MM.1S (cell line): ENCODE data around the gene ULK2.

Experiments used
- DNase-seq: peaks from one replicate; pipeline ENCODE4 v3.0.0-alpha.2; 2015
- H2AFZ ChIP-seq: fragments of 300-600 bp; sonication (generic); 2 replicates; pipeline ENCODE4 v1.6.0; 2016; ENCODE audit warnings: antibody characterized with exemption, low read length
- H3F3A ChIP-seq: fragments of 300-600 bp; sonication (generic); 2 replicates; pipeline ENCODE4 v1.6.1; 2016; ENCODE audit warnings: mild to moderate bottlenecking, antibody characterized with exemption, low read length, moderate library complexity, mixed read lengths; ENCODE audit not compliant: insufficient read depth
- H3K27ac ChIP-seq: fragments of 300-600 bp; sonication (generic); 2 replicates; pipeline ENCODE4 v1.5.1; 2016; ENCODE audit warnings: mild to moderate bottlenecking, low read length
- H3K27me3 ChIP-seq: fragments of 300-600 bp; sonication (generic); replicated peaks from 2 replicates; pipeline ENCODE4 v1.6.0; 2016; ENCODE audit warnings: low read length; ENCODE audit not compliant: insufficient read depth
- H3K36me3 ChIP-seq: fragments of 300-600 bp; sonication (generic); replicated peaks from 2 replicates; pipeline ENCODE4 v1.6.1; 2016; ENCODE audit warnings: mild to moderate bottlenecking, low read length, mixed read lengths; ENCODE audit not compliant: insufficient read depth
- H3K4me1 ChIP-seq: fragments of 300-600 bp; sonication (generic); 2 replicates; pipeline ENCODE4 v1.6.1; 2016; ENCODE audit warnings: low read length, mixed read lengths
- H3K4me2 ChIP-seq: fragments of 300-600 bp; sonication (generic); 2 replicates; pipeline ENCODE4 v1.6.0; 2016; ENCODE audit warnings: low read depth, low read length
- H3K4me3 ChIP-seq: fragments of 300-600 bp; sonication (generic); 2 replicates; pipeline ENCODE4 v1.5.1; 2016; ENCODE audit warnings: low read length, mixed read lengths
- H3K79me2 ChIP-seq: fragments of 300-600 bp; sonication (generic); 2 replicates; pipeline ENCODE4 v1.6.1; 2016; ENCODE audit warnings: mixed run types, low read length, mixed read lengths
- H3K9ac ChIP-seq: fragments of 300-600 bp; sonication (generic); 2 replicates; pipeline ENCODE4 v1.6.1; 2016; ENCODE audit warnings: low read length, mixed read lengths
- H3K9me2 ChIP-seq: fragments of 300-600 bp; sonication (generic); replicated peaks from 2 replicates; pipeline ENCODE4 v1.6.1; 2016; ENCODE audit warnings: mild to moderate bottlenecking, low read length, mixed read lengths; ENCODE audit not compliant: insufficient read depth
- H3K9me3 ChIP-seq: fragments of 300-600 bp; sonication (generic); replicated peaks from 2 replicates; pipeline ENCODE4 v1.6.1; 2016; ENCODE audit warnings: mild to moderate bottlenecking, low read length, mixed read lengths; ENCODE audit not compliant: insufficient read depth
- H4K20me1 ChIP-seq: fragments of 300-600 bp; sonication (generic); 2 replicates; pipeline ENCODE4 v1.6.1; 2016; ENCODE audit warnings: mild to moderate bottlenecking, low read length, moderate library complexity, mixed read lengths; ENCODE audit not compliant: insufficient read depth
- CTCF ChIP-seq: fragments of 300-600 bp; sonication (generic); IDR thresholded peaks from 2 replicates; pipeline ENCODE4 v1.5.1; 2016; ENCODE audit warnings: antibody characterized with exemption, low read length, mixed read lengths
- EZH2 ChIP-seq: fragments of 300-600 bp; sonication (generic); optimal IDR thresholded peaks from 2 replicates; pipeline ENCODE3; 2017; ENCODE audit warnings: low read depth, mild to moderate bottlenecking, antibody characterized with exemption, low read length, mixed read lengths
- EZH2phosphoT487 ChIP-seq: fragments of 300-600 bp; sonication (generic); IDR thresholded peaks from 2 replicates; pipeline ENCODE4 v1.6.1; 2018; ENCODE audit warnings: antibody characterized with exemption, low read length

The ULK2 gene

GRCh38 chr17:19730843-19731242 is 136.9 kb downstream of the ULK2 start:
- Histone ChIP-seq H3F3A (no peaks in the 10 kb centered on the region), H3K4me1 (no peaks in the 10 kb centered on the region), H4K20me1 (no peaks in the 10 kb centered on the region), H3K9me2 (no peaks in the 10 kb centered on the region), H3K4me2 (no peak overlapping the region), H3K79me2 (no peaks in the 10 kb centered on the region), H3K9me3 (no peaks in the 10 kb centered on the region), H3K4me3 (no peak overlapping the region), H3K27me3 (no peaks in the 10 kb centered on the region), H3K27ac (no peak overlapping the region), H3K36me3 (no peaks in the 10 kb centered on the region), H2AFZ (no peak overlapping the region), H3K9ac (no peak overlapping the region)
- DNase-seq = no peak
- no peak for TF ChIP-seq CTCF
- no peak for TF ChIP-seq EZH2
- TF ChIP-seq EZH2phosphoT487 = no peak

- no peak overlapping the region for H3K9ac ChIP-seq
- H3K9me2 ChIP-seq = no peaks in the 10 kb centered on the region
- no peak for TF ChIP-seq CTCF
- H3K9me3 ChIP-seq = no peaks in the 10 kb centered on the region
- no peaks in the 10 kb centered on the region for H3F3A ChIP-seq
- H3K4me2 ChIP-seq = no peak overlapping the region
- no peak overlapping the region for H2AFZ ChIP-seq
- H3K4me3 ChIP-seq = no peak overlapping the region
- H3K27me3 ChIP-seq = no peaks in the 10 kb centered on the region
- no peak overlapping the region for H3K27ac ChIP-seq
- H3K79me2 ChIP-seq = no peaks in the 10 kb centered on the region
- H3K36me3 ChIP-seq = no peaks in the 10 kb centered on the region
- DNase-seq = no peak
- H4K20me1 ChIP-seq = no peaks in the 10 kb centered on the region
- no peaks in the 10 kb centered on the region for H3K4me1 ChIP-seq
Observed at GRCh38 chr17:19729900-19730299, 137.8 kb downstream of the ULK2 start.

- Histone ChIP-seq H3K4me1 (peaks cover 5% of the 10 kb centered on the region), H3K9ac (no peak overlapping the region), H3K79me2 (no peaks in the 10 kb centered on the region), H3K27me3 (no peaks in the 10 kb centered on the region), H3K9me2 (no peaks in the 10 kb centered on the region), H3K4me3 (no peak overlapping the region), H3K4me2 (no peak overlapping the region), H3K9me3 (no peaks in the 10 kb centered on the region), H3F3A (no peaks in the 10 kb centered on the region), H3K36me3 (no peaks in the 10 kb centered on the region), H2AFZ (no peak overlapping the region), H3K27ac (no peak overlapping the region), H4K20me1 (no peaks in the 10 kb centered on the region)
- DNase-seq = no peak
- TF ChIP-seq EZH2phosphoT487 (no peak), CTCF (no peak), EZH2 (no peak)
Observed at GRCh38 chr17:19728084-19728495, 139.6 kb downstream of the ULK2 start.
